HL-60/S4 treated with retinoic acid at 250 ng/mL for 4 days and 3 days (cell line): ENCODE data around the gene OLFML2B.

ENCODE experiments used
- in situ Hi-C: fragments of 300-500 bp; cut with MboI; formaldehyde crosslinking; loops from 2 replicates; pipeline ENCODE4 v1.7.0; 2022; ENCODE audit warnings: low sequenced_read_pairs

OLFML2B gene

DNA sequence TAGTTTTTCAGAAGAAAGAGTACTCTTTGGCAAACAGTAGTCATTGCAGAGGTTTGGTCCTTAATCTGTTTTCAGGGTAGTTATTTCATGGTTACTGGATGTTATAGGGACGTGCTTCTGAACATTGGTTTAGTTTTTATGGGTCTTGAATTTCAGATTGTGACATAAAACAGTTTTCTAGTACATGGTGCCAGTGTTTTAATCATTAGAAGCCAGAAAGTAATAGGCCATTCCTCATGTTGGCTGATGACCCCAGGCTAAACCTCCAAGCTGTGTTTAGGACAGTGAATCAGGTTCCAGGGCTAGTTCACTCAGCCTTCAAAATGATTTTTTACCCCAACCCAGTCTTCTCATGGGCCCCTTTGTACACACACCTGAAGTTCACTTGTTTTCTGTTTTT is 73.3 kb downstream of the OLFML2B start:
- in situ Hi-C loops: no loop called here

DNA sequence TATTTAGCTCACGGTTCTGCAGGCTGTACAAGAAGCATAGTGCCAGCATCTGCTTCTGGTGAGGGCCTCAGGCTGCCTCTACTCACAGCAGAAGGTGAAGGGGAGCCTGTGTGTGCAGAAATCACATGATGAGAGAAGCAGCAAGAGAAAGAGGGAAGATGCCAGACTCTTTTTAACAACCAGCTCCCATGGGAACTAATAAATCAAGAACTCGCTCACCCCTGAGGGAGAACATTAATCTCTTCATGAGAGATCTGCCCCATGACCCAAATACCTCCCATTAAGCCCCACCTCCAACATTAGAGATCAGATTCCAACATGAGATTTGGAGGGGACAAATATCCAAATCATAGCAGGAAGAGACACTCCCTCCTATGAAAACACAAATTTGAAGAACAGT is 74.1 kb downstream of the OLFML2B start:
- in situ Hi-C loops: no loop called here

DNA sequence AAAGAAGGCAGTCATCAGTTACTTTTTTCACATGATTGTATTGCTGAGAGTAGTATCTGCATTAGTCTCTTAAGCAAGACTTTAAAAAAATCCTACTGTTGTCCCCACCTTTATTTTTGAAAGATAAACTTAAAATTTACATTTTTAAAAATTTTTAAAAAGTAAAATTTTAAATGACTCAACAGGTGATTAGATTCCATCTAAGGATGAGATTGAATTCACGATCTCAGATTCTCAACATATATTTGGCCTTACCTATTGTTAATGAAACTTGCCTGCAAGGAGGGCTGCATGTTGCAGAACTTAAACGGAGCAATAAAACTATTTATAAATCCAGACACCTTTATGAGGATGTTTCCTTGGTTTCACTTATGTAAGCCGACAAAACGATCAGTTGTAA is 75.2 kb downstream of the OLFML2B start:
- in situ Hi-C loops: no loop called here

DNA sequence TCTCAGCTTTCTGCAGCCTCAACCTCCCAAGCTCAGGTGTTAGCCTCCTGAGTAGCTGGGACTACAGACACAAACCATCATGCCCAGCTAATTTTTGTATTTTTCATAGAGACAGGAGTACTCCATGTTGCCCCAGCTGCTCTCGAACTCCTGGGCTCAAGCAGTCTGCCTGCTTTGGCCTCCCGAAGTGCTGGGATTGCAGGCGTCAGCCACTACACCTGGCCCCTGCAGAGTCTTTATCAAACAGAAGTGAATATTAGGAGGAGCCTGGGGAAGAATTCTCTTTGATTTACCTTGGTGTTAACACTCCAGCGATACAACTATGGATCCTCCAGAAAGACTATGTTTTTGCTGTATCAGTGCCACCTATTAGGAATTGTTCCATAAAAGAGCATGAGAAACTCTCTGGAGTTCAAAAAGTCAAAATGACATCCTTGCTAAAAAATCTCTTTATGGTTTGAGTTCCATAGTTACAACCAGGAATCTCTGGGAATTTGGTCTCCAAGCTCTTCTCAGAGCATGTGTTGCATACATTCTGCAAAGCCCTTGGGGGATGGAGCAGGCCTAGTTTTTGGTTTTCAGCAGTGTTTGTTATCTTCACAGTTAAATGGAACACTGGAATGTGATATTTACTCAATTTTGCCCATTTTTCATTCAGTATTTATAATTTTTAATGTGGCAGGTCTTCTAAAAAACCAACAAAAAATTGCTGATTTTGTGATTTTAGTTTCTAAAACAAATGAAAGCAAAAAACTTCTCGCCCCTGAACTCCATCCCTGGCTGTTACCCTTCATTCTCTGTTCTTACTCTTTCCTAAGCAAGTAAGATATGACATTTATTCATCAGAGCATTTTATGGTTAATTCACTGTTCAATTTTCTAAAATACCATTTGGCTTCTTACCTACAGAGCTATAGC is 77.3 kb downstream of the OLFML2B start:
- in situ Hi-C loops: no loop called here

DNA sequence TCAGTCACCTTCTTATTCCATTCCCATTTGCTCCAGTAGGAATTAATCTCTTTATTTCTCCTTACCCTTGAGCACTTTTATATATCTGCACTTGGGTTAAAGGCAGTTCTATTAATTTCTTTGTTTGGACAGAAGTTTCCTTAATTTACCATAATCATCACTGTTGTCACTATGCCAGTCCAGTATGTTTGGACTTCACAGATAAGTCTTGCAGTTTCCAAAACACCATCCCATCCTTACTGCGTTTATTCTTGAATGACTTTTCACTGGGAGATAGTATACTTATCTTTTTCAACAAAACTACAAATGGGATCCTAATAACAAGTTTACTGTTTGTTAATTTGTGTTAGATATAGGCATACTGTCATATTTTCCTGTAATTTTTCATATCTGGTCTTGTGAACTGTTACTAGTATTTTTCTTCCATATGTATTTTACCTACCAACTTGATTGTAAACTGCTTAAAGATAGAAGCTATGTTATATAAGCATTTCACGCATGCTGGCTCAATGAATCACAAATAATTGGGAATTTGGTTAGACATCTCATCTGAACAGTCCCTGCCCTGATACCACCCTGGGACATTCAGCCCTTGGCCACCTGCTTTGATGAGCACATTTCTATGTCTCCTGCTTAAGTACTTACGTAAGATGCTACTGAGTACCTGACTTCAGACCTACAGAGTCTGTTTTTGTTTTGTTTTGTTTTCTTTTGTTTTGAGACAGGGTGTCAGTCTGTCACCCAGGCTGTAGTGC is 78.2 kb downstream of the OLFML2B start:
- in situ Hi-C loops: no loop called here

DNA sequence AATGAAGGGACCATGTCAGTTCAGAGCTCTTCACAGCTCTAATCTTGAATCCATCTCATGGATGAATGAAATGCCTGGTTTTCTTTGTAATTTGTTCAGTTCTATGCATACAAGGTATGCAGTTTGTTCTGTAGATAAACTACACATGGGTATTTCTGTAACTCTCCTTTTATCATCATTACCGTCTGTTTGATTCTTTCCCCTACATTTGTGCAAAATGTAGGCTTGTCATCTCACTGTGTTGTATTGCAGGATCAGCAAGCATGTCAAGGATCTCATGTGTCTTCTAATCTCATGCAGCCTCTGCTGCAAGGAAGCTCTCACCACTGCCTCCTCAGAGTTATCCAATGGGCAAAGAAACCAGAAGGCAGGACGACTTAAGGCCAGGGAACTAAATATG is 79.3 kb downstream of the OLFML2B start:
- in situ Hi-C loops: no loop called here

DNA sequence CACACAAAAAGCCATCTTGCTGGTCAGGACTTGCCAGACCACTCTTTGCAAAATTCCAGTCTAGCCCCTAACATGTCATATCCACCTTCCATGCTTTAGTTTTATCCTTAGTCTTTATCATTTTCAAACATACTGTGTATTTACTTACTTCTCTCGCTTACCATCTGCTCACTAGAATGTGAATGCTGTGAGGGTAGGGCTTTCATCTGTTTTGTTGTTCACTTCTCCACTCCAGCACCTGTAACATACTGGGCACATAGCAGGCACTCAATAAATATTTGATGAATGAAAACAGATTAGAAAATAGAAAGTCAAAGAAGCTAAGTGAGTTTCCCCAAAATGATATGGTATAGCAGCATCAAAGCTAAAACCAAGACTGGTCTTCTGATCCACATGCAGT is 79.9 kb downstream of the OLFML2B start:
- in situ Hi-C loops: no loop called here

DNA sequence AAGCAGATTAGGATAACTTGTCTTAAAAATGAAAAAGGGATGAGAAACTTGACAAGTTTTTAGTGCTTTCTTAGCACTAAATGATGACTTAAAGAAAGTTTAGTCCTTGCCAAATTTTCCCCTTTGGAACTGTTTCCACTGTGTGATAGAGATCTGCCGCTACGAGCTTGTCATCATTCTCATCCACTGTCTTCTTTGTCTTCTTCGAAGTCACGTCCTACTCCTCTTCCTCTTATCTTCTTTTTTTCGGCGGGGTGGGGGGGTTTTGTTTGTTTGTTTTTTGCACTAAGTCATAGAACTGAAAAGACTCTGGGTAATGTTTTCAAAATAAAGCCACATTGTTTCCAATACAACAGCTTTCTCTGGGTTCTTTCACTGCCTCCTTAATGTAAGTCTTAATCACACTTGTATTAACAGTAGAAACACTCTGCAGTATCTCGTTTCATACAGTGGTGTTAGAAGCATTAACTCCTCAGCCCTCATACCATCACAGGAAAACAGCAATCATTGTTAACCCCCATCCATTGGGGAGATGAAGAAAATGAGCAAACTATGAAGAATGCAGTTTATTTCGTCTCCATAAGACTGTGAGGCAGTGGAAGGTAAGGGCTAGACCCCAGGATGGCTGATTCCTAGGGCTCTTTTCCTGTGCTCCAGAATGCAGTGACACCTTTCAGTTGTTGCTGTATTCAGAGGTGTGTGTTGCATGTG is 81.8 kb downstream of the OLFML2B start:
- in situ Hi-C loops: no loop called here

DNA sequence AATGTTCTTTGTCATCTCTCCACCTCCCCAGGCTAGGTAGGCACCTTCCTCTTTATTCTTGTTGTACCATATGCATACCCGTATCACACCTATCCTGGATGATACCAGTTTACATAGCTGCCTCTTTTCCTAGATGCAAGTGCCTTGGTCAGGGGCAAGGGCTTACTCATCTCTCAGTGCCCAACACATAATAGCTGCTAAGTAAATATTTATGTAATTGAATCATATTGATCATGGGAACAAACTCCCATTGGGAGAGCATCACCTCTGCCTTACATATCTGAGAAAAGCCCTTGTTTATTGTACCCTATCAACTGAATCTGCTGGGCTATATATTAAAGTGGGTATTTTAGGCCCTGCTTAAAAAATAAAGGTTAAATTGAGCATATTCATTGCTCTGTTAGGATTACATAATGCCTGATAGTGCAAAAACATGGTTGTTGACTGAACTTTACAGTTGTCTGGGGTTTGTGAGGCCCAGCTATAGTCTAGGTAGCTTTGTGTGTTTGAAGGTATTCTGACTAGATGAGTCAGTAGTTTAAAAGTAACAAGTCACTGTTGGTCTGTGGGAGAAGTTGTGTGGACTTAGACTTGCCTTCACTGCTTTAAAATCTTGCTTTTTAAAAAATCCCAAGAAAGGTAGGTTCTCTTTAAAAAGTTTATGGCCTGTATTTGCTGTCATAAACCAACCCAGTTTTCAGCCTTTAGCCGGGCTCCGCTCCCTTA is 82.6 kb downstream of the OLFML2B start:
- in situ Hi-C loops: no loop called here

DNA sequence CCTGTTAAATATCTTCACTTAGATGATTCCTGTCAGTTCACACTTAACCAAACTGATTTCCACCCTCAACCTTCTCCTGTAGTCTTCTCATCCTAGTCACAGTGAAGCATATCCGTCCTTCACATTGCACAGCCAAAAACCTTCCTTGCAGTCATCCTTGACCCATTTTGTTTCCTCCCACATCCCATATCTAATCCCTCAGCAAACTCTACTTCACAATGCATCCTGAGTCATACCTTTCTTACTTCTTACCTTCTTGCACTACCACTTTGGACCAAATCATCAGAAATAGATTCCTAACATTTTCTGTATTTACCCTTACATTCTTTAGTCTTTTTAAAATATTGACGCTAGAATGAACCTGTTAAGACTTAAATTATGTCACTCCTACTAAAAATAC is 86.9 kb downstream of the OLFML2B start:
- in situ Hi-C loops: no loop called here

DNA sequence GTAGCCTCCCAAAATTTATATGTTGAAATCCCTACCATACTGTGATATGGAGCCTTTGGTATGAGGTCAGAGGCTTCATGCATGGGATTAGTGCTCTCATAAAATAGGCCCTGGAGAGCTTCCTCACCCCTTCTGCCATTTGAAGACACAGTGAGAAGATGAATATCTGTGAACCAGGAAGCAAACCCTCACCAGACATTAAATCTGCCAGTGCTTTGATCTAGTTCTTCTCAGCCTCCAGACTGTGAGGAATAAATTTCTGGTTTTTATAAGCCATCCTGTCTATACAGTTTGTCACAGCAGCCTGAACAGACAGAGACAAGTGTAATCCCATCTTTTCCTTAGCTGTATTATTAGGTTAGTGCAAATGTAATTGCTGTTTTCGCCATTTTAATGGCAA is 88.4 kb downstream of the OLFML2B start:
- in situ Hi-C loops: no loop called here

DNA sequence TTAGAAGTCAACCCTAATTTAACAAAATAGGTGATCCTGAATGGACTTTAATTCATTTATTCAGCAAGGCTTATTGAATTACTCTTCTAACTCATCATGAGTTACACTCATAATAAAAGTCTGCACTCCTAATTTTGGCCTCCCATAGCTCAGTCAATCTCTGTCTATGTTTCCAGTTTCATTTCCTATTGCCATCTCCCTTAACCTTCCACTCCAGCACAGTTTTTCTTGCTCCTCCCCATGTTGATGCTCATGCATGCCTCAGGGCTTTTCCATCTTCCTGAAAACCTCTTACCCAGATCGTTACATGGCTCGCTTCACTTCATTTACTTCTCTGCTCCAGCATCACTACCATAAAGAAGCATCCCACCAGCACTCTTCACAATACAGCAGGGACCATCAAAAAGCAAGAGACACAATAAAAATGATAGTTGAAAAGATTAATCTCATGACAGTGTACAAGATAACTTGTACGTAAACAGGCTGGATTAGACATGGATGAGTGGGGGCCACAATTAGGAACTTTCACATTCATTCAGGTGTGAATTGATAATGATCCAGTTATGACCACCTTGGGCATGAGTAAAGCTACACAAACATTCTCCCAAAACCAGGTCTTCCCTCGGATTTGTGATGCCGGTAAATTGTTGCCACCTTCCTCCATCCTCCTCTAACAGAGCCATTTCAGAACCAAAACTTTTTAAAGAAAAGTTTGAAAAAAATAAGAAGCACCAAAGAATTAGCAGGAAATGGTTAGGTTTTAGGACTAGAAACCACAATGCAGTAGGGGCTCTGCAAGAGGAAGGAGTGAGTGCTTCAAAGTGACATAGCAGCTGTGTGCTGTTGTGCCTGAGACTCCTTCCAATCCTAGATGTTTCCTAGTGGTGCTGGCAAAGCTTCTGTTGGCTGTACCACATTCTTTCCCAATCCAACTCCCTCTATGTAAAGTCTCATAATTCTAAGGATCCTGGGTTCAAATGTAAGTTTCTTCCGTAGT is 89.8 kb downstream of the OLFML2B start:
- in situ Hi-C loops: no loop called here
